Measurements from ENCODE around the gene COX6A1.

DNA sequence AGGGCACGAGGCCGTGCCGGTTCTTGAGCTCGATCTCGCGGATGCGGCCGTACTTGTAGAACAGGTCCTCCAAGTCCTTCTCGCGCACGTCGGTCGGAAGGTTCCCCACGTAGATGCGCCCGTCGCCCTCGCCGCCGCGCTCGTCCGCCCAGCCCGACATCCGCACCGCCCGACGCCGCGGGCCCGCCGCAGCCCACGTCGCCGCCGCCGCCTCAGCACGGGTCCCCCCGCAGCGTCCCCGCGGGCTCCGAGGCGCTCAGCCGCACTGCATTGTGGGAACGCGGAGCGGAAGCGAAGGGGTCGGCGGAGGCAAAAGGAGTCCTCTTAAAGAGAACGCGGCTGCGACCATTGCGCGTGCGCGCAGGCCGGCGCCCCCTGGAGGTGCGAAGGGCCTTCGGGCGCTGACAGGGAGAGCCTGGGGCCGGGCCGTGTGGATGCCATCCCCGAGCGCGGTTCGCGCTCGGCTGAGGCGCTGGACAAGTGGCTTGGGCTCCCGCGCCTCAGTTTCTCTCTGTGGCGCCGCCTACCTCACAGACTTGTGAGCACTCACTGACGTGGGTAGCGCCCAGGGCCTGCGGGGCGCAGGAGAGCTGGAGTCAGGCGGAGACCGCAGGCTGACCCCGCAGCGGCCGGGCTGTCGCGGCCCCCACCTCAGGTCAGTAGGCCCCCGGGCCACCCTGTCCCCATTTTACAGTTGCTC lies 31.7 kb downstream of the COX6A1 start, which contains the start of gene SRSF9:
- TF ChIP-seq, protein P1, sequence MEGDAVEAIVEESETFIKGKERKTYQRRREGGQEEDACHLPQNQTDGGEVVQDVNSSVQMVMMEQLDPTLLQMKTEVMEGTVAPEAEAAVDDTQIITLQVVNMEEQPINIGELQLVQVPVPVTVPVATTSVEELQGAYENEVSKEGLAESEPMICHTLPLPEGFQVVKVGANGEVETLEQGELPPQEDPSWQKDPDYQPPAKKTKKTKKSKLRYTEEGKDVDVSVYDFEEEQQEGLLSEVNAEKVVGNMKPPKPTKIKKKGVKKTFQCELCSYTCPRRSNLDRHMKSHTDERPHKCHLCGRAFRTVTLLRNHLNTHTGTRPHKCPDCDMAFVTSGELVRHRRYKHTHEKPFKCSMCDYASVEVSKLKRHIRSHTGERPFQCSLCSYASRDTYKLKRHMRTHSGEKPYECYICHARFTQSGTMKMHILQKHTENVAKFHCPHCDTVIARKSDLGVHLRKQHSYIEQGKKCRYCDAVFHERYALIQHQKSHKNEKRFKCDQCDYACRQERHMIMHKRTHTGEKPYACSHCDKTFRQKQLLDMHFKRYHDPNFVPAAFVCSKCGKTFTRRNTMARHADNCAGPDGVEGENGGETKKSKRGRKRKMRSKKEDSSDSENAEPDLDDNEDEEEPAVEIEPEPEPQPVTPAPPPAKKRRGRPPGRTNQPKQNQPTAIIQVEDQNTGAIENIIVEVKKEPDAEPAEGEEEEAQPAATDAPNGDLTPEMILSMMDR (IDR thresholded peaks at IDR 0.05) = peak; percentile 53 to 88 (median 78)
- peak; percentile 77 to 82 for TF ChIP-seq POLR2A (IDR thresholded peaks at IDR 0.05)
